Measurements from ENCODE around the gene SLC2A3. TPM values are rescaled to one million over a fixed set of nuclear protein-coding genes. Genes with fewer than 3 reads are reported as not detected.
"Not testable (repeated sequence)": the region's sequence is repeated elsewhere in the genome, so short reads cannot be mapped to it uniquely, and the experiment has no call there.

The SLC2A3 gene
- total and polyA plus RNA-seq, 9 of the 15 experiments (the other 6 are each of a cell fraction or from before 2014, with no cell fraction given): 67.3 to 491 (median 104) TPM

DNA sequence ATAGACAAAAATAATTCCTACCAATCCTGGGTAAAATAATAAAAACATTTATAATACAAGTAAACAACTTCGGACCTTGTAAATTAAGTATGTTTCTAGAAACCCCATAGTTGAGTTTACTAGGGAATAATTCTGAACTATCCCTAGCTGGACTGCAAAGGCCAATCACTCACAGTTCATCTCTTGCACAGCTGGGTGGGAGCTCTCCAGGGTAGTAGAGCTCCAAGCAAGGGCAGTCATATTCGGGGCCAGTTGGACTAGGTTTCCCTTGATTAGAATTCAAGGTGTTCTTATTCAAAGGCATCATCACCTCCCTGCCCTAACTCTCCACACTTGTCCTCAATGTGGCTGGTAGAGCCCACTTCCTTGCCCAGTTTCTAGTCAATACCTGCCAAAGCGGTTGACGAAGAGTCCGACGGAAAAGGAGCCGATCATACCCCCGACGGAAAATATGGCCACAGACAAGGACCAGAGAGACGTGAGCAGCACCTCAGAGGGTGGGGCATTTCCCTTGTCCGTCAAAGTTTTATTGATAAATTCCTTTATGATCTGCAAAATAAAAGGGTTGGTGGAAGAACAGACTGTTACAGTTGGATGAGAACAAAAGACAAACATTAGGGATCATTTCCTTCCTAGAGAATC, 3.3 kb downstream of the SLC2A3 start:
- in situ Hi-C loops (cut with MboI): loop anchor here (5.0 kb wide), 1 partner anchor 60 kb away; no protein-coding TSS in a partner anchor
- H2AFZ ChIP-seq (ENCODE audit: low read depth, low read length): not testable (repeated sequence)
- intact Hi-C loops (cut with micrococcal nuclease): loop anchor here (1.0 to 10.0 kb wide), 4 partner anchors 58 to 152 kb away; partner anchors contain the start of gene NECAP1

More for the DNA sequence above, 3.3 kb downstream of the SLC2A3 start:
- DNase-seq (ENCODE audit: extremely low read depth in 1 of 4, low spot score in 3 of 4); H3K9ac ChIP-seq (ENCODE audit: insufficient read depth in 1 of 2, low read depth in 2 of 2, low read length in 2 of 2); H3K9me1 ChIP-seq (ENCODE audit: control insufficient read depth, insufficient read depth, low read length); BruUV-seq (replicated peaks); FAIRE-seq; H3K27me3 ChIP-seq (ENCODE audit: control insufficient read depth in 2 of 2, insufficient read depth in 2 of 2, low read length in 2 of 2); H3K9me3 ChIP-seq (replicated peaks; ENCODE audit: control insufficient read depth, insufficient read depth, low read depth, low read length); H3K27ac ChIP-seq (ENCODE audit: extremely low read depth, low read depth, low read length); H3K4me1 ChIP-seq (replicated peaks in 1 of 2; ENCODE audit: control insufficient read depth in 2 of 2, insufficient read depth in 2 of 2, low read length in 2 of 2); H4K20me1 ChIP-seq (replicated peaks; ENCODE audit: control insufficient read depth, insufficient read depth, low read length); ATAC-seq: not testable (repeated sequence)
- peak overlapping the region; percentile 93; the same call in 1 of the 2 replicates for H3K4me2 ChIP-seq (ENCODE audit: insufficient read depth, low read length)
- ChIA-PET CTCF (ENCODE audit: low intra/inter-chr PET ratio) (interaction anchor here (0.6 to 2.7 kb wide), 4 partner anchors 61 to 290 kb away, joined by 3 to 12 read pairs (median 4); no protein-coding TSS in a partner anchor), POLR2A (interaction anchor here (0.6 to 3.3 kb wide), 9 partner anchors 10 to 126 kb away, joined by 3 to 26 read pairs (median 5); no protein-coding TSS in a partner anchor)
- H3K36me3 ChIP-seq (ENCODE audit: control insufficient read depth, insufficient read depth, low read length): peaks cover 70% of the 10 kb centered on the region
- 74% methylated on average over 11 of the region's 11 CpGs for WGBS (ENCODE audit: insufficient coverage, low coverage, missing lambda C conversion rate)
- H3K4me3 ChIP-seq: peak overlapping the region; percentile 90
- H3K79me2 ChIP-seq (ENCODE audit: control insufficient read depth, insufficient read depth, low read length): peaks cover 52% of the 10 kb centered on the region
- TF ChIP-seq, protein P1, sequence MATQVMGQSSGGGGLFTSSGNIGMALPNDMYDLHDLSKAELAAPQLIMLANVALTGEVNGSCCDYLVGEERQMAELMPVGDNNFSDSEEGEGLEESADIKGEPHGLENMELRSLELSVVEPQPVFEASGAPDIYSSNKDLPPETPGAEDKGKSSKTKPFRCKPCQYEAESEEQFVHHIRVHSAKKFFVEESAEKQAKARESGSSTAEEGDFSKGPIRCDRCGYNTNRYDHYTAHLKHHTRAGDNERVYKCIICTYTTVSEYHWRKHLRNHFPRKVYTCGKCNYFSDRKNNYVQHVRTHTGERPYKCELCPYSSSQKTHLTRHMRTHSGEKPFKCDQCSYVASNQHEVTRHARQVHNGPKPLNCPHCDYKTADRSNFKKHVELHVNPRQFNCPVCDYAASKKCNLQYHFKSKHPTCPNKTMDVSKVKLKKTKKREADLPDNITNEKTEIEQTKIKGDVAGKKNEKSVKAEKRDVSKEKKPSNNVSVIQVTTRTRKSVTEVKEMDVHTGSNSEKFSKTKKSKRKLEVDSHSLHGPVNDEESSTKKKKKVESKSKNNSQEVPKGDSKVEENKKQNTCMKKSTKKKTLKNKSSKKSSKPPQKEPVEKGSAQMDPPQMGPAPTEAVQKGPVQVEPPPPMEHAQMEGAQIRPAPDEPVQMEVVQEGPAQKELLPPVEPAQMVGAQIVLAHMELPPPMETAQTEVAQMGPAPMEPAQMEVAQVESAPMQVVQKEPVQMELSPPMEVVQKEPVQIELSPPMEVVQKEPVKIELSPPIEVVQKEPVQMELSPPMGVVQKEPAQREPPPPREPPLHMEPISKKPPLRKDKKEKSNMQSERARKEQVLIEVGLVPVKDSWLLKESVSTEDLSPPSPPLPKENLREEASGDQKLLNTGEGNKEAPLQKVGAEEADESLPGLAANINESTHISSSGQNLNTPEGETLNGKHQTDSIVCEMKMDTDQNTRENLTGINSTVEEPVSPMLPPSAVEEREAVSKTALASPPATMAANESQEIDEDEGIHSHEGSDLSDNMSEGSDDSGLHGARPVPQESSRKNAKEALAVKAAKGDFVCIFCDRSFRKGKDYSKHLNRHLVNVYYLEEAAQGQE (IDR thresholded peaks at IDR 0.05; ENCODE audit: borderline replicate concordance): peak; percentile 36; the same call in 1 of the 2 replicates
- TF ChIP-seq, protein P1 (CRISPR knock-in tag; IDR thresholded peaks at IDR 0.05; ENCODE audit: low read depth): not testable (repeated sequence)

Data from K562 (cell line).